HPDE6-E6E7 (cell line): ENCODE data around the gene CREBZF.
"Not testable (repeated sequence)": the region's sequence is repeated elsewhere in the genome, so short reads cannot be mapped to it uniquely, and the experiment has no call there.

Source experiments
- DNase-seq: peaks from one replicate; pipeline ENCODE4 v3.0.0; 2011; ENCODE audit warnings: missing footprints; ENCODE audit errors: extremely low spot score

The CREBZF gene

DNA sequence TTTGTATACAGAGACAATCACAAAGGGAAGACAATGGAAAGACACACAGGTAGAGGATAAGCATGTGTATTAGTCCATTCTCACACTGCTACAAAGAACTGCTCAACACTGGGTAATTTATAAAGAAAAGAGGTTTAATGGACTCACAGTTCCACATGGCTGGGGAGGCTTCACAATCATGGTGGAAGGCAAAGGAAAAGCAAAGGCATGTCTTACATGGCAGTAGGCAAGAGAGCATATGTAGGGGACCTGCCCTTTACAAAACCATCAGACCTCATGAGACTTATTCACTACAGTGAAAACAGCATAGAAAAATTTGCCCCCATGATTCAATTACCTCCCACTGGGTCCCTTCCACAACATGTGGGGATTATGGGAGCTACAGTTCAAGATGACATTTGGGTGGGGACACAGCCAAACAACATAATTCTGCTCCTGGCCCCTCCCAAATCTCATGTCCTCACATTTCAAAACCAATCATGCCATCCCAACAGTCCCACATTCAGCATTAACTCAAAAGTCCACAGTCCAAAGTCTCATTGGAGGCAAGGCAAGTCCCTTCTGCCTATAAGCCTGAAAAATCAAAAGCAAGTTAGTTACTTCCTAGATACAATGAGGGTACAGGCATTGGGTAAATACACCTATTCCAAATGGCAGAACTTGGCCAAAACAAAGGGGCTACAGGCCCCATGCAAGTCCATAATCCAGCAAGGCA, 6.2 kb upstream of the CREBZF start:
- DNase-seq: not testable (repeated sequence)

DNA sequence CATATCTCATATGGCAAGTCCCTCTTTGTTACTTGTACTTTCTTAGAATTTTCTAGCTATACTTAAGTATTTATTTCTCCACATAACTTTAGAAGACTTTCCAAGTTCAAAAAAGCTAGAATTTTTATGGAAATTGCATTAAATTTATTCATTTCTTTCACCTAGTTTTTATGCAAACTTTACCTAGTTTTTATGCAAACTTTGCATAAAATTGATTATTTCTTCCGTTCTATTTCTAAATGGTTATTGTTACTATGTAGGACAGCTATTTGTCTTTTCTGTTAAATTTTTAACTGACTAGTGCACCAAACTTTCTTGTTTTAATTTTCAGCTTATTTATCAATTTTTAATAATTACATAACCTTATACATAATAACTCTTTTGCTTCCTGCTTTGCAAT, 3.2 kb upstream of the CREBZF start:
- no peak for DNase-seq

DNA sequence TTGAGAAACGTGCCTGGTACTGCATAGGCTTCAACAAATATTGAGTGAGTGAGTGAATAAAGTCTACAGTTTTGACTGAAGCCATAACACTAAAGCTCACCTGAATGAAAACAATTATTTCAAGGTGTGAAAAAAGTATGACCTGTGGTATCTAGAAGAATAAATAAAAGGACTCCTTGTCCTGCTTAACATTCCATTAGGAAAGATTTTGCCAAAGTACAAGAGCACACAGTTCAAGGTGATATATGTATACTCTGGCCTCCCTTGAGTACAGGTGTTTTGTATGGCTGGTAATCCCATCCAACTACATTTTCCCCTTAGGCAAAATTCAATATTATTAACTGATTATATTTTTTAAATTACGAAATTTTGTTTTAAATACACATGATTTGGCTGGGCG, 1.8 kb upstream of the CREBZF start:
- DNase-seq: no peak

DNA sequence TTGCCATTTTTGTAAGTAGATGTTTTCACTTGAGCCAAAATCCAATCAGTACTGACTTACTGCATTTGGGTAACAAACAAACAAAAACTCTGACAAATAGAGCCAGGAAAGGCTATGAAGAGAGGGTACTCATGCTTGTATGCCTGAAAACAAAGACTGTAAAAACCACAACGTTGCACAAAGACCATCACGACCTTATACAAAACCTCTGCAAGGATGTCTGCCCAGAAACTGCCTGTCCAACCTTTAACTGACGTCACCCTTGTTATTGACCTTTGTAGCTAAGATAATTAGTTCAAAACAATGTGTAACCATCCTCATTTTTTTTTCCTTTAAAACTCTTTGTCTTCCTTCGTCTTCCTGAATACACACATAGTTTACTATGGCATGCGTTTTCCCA, 804 bp upstream of the CREBZF start:
- no peak for DNase-seq

DNA sequence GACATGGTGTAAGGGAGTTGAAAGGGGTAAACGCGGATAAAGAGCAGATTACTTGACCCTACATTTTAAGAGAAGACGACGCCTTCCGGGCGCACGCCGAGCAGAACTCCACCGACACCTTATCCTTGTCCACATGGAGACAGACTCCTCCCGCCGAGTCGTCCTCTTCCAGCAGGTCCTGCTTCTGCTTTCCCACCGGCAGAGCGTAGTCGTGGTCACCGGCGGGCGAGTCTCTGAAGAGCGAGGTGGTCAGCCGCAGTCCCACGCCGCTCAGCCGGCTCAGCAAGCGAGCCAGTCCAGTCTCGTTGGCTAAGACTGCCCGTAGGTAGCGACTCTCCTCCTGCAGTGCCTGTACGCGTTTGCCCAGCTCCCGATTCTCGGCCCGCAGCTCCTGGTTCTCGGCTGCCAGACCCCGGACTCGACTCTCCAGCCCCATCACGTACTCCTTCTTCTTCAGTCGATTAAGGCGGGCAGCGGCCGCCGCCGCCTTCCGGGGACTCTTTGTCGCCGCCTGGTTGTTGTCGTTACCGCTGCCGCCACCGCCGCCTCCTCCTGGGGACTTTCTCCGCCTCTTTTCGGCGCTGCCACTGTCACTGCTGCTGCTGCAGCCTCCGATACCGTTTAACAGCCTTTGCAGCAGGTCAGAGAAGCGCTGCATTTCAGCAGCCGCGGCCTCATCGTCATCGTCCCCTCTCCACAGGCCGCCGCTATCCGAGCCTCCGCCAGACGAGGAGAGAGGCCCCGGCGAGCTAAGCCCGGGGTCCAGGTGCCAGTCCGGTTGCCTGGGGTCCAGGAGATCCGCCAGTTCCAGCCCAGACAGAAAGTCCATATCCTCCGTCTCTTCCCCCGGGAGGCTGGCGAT, 945 bp downstream of the CREBZF start:
- DNase-seq: peak; percentile 27

DNA sequence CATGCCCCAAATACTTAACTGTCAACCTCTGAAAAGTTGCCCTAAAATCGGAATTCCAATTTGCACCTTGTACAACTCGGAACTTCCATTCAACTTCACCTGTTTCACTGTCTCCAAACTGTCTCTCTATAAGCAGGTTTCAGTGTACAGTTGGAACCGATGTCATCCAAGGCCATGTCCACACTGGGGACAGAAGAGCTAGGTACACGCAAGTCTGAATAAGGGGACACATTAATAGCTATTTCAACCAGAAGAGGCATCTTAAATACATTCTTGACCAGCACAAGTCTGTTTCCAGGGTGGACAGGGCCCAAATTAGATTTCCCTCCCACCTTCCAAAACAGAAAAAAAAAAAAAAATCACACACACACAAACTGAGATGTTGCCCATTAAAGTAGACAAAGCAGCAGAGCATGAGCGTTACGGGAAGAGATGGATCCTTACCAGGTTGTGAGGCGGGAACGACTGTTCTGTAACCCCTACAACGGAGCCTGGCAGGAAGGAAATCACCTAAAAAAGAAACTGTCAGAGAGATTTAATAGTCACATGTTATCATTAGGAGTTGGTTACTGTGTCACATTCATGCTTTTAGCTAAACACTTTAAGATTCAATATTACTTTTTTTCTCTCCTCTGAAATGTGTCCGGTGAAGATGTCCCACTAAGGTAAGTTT, 1.7 kb downstream of the CREBZF start:
- no peak for DNase-seq

DNA sequence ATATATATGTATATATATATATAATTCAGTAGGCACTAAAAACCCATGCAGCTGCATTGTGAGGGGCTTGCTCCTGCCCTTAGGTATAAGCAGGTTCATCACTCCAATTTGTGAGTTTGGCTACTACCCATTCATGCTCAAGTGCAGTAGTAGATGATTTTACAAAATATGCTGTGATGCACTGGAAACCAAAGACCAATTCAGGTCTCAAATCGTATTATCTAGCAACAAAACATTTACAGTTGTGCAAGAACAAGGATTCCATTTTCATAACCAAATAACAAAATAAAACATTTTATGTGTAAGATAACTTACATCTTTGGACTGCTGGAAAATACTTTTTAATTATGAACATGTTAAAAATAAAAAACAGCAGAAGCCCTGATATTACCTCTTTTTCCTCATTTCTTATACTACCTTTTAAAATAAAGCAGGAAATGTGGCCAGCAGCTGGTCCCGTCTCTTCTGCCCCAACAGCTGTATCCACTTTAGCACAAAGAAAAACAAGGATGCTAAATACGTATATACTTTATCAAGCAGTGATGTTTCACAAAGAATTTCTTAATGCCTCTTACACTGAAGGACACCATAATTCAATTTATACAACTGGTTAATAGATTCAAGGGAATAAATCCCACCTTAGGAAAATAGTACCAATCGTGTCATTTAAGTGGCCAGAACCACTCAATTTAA, 2.8 kb downstream of the CREBZF start:
- DNase-seq: no peak

DNA sequence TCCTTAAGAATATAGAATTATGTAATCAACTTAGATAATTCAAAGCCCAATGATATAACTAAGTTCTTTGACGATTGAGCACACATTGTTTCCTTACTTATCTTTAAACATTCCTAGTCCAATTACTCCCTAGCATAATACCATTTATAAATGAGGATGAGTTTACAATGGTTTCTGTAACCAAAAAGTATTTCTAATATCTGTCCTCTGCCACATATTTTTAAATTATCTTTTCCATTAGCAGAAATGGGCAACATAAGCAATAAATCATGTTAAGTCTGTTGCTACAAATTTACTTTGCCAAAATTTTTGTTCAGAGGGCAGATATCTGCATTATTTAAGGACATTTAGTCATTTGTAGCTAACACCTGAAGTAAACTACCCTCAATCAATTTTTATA, 6.7 kb downstream of the CREBZF start:
- DNase-seq: no peak

DNA sequence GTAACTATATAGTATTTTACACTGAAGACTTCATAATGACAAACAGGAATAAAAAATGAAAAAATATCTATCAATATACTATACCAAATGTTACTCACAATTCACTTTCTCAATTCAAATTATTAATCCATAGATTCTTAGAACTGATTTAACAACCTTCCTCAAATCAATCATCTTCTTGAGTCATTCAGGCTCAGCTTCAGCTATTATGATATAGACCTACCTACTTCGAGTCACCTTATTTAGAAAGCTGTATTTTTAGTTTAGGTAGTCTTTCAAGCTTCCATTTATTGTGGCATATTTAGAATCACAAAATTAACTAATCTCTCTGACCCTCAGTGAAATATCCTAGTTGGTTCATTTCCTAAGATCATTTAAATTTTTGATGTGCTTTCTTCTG, 8.2 kb downstream of the CREBZF start:
- DNase-seq: no peak

DNA sequence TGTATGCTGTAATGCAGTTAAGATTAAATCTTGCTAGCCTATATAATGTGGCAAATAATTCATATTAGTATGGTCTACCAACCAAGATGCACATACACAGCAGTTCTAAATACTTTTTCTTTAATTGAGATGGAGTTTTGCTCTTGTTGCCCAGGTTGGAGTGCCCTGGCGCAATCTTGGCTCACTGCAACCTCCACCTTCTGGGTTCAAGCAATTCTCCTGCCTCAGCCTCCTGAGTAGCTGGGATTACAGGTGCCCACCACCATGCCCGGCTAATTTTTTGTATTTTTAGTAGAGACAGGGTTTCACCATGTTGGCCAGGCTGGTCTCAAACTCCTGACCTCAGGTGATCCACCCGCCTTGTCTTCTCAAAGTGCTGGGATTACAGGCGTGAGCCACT, 10.6 kb downstream of the CREBZF start:
- not testable (repeated sequence) for DNase-seq

DNA sequence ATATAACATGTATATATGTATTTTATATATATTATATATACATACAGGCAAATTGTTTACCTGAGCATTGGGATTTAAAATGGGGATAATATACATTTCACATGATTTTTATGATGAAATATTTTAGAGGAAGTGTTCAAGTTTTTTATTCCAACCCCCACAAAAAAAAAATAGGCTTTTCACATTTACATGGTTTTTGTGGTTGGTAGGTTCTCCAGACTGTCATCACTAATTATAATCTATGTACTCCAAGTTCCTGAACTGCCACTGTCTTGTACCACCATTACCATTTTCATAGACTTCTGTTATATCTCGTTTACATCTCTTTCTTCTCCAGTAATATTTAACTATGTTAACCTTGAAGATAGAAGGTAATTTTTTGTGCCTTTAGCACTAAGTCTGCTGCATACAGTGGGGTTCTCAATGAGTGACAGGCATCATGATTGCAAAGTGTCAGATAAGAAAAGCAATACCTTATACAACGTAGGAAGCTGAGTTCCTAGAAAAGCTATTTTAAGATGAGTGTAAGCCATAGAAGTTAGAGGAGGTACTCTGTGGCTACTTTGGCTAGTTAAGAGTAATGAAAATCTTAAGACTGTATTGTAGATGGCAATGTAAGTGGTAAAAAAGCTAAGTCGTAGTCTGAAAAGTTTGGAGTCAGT, 12.0 kb downstream of the CREBZF start:
- no peak for DNase-seq

DNA sequence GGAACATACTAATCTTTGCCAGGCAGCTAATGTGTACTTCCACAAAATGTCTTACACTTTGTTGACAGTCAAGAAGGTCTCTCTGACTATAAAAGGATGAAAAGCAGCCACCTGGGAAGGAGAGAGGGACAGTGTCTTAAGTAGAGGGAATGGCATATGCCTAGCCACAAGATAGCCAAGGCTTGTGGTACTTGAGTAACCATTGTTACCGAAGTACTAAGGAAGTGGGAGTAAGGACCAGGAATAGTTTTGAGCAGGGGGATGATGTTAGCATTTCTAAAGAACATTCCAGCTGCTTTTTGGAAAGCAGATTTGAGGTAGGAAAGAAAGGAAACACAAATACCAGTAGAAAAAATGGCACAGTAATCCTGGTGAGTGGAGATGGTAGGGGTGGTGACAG, 13.8 kb downstream of the CREBZF start:
- DNase-seq: no peak

DNA sequence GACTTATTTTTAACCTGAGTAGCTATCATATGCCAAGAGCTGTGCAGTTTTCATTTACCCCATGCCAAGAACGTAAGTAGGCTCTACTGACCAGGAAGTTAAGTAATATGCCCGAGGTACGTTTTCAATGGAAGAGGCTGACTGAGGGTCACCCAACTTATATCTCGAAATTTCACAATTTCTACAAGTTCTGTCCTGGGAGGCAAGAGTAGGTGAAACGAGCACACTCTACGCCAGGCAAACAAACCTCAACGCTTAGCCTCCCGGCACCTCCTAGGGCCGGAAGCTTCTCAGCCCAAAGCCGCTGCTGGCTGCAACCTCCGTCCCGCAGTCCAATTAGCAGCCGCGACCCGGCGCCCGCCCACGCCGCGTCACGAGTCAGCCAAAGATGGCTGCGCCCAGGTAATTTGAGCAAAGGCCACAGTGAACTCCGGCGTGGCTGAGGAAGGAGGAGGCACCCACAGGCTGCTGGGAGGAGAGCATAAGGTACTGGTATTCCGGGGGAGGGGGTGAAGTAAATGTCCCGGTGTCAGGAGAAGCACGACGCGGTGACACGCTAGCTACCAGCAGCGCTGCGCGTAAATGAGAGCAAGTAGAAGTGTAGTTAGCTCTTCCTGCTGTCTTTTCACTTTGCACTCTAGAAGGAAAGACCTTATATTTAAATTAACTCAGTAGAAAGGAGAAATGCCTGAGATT, 17.2 kb downstream of the CREBZF start, which contains the start of gene TMEM126A:
TSS of gene TMEM126A (plus strand) at position 364 of the 696 bp plus-strand sequence. CDS start 2,289 bp downstream, outside the sequence.
- peak; percentile 84 for DNase-seq

DNA sequence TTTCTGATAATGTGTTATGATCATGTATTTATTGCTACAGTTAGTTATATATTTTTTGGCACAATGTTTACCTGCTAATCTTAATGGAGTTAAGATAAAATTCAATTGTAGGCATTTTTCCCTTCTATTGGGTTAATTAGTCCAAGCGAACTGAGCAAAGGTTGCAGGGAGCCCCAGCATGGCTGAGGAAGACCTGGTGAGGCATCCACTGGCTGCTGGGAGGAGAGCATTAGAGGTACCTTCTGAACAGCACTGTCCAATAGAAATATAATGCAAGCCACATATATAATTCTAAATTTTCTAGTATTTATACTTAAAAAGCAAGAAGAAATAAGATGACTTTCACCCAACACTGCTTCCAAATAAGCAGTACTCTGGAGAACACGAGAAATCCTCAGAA, 17.9 kb downstream of the CREBZF start:
- DNase-seq: no peak

DNA sequence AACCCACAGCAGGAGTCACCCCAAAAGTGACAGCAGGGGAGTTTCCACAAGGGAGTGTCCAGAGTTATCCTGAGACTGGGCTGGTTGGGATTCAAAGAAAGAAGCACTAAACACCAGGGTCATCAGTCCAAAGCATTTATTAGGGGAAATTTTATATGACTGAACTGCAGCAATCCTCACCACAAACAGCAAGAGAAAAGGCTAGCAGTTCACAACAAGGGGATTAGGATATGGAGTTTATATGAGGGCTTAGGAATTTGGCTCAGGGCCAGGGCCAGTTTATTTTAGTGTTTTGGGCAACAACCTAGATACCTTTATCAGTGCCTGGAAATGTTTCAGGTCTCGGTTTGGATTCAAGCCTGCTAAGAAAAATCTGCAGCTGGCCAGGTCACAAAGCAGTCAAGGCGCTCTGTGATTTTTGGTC, 21.7 kb downstream of the CREBZF start:
- no peak for DNase-seq

DNA sequence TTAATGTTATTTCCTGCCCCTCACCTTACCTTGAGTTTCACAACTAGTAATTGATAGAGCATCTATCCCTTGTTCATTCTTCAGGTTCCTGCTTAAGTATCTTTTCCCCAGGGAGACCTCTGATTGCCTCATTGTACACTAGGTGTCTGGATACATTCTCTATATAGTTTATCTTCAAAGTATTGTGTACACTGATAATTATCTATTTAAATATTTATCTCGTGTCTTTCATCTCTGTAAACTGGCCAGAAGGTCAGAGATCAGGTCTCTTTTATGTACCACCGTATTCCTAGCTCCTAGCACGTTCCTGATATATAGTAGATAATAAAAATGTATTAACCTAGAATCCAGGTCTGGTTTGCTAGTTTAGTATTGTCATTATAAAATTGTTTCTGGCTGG, 30.2 kb downstream of the CREBZF start:
- DNase-seq: no peak

DNA sequence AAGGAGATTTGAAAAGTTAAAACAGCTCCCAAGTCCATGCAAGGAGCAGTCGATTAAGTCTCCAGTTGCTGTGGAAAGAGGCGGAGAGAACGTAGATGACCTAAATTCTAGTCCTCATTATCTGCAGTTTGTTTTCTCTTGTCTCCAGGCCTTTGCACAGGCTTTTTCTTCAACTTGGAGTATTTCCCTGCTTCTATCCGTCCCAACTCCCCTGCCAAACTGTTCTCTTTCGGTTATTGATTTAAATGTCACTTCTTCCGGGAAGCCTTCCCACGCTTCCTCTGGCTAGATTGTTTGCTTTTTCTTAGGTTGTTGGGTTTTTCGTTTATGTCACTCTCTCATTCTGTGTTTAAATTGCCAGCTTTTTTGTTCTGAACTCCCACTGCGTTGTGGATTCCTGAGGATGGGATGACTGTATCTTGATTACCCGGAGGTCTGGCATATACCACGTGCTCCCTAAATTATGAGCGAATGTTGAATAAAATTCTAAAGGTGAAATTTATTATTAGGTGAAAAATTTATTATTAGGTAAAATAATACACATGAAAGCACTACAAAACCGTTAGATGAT, 36.1 kb downstream of the CREBZF start:
- no peak for DNase-seq

DNA sequence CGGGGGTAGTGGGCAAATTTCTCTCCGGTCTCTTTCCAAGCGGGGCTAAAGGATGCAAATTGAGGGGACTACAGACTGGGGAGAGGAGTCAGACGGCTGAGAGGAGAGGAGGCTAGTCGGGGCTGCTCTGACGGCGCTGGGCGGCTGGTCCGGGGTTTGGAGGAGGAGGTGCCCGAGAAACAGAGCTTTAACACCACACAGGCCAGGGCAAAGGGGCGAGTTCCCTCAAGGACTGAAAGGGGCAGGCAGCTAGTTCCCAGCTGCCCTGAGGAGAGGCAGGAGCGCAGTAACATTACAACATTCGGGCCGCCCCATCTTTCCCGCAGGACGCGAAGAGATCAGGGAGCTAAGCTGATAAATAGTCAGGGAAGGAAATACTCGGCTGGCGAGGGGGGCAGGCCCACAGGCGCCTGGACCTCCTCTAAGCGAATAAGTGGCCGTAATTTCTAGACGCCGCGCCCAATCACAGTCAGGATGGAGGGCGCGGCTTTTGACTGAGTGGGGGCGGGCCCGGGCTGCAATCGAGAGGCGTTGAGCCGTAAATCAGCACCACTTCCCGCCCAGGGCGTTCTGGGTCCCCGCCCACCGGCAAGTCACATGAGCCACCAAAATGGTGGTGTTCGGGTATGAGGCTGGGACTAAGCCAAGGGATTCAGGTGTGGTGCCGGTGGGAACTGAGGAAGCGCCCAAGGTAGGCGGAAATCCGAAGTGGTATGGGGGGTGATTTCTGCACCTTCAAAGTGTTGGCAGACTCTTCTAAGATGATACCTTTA, 36.7 kb downstream of the CREBZF start, which contains the start of gene TMEM126B:
TSS of gene TMEM126B (plus strand) at position 596 of the 773 bp plus-strand sequence. CDS start at position 611, 15 bp downstream.
- peak; percentile 81 for DNase-seq

DNA sequence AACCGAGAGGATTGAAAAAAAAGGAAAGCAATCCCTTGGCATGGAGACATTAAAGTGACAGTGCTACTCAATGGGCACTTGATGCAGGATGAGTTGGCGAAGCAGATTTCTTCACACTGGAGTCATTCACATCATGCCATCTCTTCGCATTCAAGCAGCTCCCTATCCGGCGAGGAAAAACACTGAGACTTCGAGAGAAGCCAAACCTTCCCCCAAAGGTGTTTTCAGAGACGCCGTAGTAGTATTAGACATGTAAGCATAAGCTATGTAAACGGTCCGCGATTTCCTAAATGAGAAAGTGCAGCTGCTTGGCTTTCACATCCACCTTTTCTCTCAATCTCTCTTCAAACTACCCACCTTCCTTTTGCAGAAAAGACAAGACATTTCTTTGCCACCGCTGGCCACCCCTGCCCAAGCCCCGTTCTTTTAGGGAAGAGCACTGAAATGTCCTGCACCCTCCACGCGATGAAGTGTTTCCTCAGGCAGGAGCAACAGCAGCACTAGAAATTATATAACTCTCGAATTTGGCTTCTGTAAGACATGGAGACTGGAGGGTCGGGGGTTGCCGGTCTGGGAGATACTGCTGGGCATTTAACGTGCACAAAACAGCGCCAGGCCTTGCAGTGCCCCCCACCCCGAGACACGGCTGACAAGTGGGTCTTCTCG, 37.5 kb downstream of the CREBZF start, which contains the start of gene DLG2:
TSS of gene DLG2 (minus strand) at position 13 of the 666 bp plus-strand sequence.
- peak; percentile 22 for DNase-seq
